HG02798 (cell line): ENCODE results near the gene NDC1.
"Not testable (repeated sequence)": the region's sequence is repeated elsewhere in the genome, so short reads cannot be mapped to it uniquely, and the experiment has no call there.

Source experiments
- ATAC-seq: cut with Tn5 transposase; IDR thresholded peaks from one replicate; pipeline ENCODE4 v1.9.1; 2021; ENCODE audit warnings: mild to moderate bottlenecking; ENCODE audit not compliant: unreplicated experiment, poor library complexity

Gene NDC1

DNA sequence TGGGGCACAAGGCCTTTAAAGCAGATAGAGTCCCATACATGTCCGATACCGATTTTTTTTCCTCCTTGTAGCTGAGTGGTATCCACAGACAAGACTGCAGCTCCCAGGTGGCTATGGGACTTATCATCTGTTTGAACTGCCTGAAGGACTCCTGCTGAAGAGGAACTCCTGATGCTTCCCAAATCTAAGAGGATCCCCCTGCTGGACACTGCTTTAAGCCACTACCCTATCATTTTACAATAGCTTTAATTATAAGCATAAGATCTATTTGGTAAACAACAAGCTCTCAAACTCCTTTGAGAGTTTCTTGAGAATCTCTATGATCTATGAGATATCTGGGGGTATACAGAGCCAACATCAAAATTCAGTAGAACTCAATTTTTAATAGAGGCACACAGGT is 11.7 kb downstream of the NDC1 start:
- ATAC-seq, result no peak

DNA sequence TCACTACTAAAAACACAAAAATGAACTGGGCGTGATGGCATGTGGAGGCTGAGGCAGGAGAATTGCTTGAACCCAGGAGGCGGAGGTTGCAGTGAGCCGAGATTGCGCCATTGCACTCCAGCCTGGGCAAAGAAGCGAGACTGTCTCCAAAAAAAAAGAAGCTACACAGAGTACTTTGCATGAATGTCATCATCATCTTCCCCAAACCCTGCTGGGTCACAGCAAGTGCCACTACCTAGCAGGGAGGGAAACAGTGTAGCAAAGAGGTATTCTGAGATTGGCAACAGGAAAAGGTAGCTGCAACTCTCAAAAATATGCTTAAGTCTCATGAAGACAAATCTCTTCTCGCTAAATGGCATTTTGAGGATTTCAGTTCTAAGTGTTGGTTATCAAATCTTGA is 12.8 kb downstream of the NDC1 start:
- ATAC-seq, result no peak

DNA sequence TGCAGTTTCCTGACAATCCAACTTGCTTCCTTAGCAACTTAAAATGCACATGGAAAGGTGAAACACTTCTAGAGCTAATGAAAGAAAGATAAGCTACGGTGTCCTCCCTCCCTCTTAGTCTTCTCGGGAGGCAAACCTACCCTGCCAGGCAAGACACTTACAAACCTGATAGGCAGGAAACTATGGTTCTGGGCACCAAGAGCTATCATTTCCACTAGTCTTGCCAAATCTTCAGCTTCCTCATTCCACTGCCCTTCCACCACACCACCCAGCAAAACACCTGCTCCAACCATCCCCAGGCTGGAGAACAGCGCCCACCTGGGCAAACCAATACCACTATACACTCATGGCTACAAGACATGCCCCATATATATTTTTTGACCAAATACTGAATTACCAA is 15.2 kb downstream of the NDC1 start:
- no peak for ATAC-seq

DNA sequence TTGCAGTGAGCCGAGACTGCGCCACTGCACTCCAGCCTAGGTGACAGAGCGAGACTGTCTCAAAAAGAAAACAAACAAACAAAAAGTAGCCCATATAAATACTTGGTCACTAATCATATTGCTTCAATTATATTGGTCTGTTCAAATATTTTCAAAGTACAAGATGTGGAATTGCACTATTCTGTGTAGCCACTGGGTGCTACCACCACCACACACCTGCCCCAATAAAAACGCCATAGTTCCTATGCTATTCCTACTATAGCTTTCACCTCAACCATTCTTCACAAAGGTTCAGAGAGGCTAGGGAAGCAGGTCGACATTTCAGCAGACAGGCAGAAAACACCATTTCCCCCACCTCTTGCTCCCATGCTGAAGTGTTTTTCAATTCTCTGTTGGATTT is 16.7 kb downstream of the NDC1 start:
- no peak for ATAC-seq

DNA sequence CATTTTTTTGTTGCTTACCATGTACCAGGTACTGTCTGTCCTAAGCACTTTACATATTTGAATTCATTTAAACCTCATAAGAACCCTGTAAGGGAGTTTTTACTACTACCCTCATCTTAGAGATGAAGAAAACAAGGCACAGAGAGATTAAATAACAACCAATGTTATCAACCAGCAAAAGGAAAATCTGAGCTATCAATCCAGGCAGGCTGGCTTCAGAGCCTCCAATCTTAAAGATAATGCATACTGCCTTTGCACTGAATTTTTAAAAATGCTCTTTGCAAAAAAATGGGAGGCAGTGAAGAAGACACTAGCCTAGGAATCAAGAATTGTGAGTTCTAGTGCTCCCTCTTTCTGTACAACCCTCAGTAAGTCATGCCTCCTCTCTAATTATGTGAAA is 18.7 kb downstream of the NDC1 start:
- ATAC-seq, result no peak

DNA sequence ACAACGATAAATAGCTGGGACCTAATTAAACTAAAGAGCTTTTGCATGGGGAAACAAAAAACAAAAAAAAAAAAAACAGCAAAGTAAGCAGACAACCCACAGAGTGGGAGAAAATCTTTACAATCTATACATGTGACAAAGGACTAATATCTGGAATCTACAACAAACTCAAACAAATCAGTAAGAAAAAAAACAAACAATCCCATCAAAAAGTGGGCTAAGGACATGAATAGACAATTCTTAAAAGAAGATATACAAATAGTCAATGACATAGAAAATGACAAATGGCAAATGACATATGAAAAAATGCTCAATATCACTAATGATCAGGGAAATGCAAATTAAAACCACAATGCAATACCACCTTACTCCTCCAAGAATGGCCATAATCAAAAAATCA is 21.5 kb downstream of the NDC1 start:
- ATAC-seq, result not testable (repeated sequence)

DNA sequence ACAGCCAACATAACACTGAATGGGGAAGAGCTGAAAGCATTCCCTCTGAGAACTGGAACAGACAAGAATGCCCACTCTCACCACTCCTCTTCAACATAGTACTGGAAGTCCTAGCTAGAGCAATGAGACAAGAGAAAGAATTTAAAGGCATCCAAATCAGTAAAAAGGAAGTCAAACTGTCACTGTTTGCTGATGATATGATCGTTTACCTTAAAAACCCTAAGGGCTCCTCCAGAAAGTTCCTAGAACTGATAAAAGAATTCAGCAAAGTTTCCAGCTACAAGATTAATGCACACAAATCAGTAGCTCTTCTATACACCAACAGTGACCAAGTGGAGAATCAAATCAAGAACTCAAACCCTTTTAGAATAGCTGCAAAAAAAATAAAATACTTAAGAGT is 22.6 kb downstream of the NDC1 start:
- ATAC-seq, result not testable (repeated sequence)

DNA sequence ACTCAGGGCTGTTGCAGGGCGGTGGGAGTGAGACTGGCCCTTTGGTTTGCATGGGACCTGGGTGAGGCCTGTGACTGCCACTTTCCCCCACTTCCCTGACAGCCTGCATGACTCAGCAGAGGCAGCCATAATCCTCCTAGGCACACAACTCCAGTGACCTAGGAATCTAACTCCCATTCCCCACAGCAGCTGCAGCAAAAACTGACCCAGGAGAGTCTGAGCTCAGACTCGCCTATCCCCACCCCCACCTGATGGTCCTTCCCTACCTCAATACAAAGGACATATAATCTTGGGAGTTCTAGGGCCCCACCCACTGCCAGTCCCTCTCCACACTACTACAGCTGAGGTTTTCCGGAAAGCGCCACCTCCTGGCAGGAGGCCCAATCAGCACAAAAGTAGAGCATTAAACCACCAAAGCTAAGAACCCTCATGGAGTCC is 26.7 kb downstream of the NDC1 start:
- ATAC-seq, result no peak

DNA sequence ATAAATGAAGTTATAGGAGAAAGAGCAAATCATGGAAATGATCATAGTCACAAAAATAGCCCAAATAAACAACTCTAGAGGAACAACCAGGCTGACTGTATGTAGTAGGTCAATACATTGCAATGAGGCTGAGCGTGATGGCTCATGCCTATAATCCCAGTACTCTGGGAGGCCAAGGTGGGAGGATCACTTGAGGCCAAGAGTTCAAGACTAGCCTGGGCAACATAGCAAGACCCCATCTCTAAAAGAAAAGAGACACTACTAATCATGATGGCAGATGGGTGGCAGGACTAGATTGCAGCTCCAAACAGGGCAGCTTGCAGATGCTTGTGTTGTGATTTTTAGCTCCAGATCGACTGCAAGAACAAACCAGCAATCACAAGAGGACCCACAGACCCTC is 27.6 kb downstream of the NDC1 start:
- ATAC-seq, result no peak

DNA sequence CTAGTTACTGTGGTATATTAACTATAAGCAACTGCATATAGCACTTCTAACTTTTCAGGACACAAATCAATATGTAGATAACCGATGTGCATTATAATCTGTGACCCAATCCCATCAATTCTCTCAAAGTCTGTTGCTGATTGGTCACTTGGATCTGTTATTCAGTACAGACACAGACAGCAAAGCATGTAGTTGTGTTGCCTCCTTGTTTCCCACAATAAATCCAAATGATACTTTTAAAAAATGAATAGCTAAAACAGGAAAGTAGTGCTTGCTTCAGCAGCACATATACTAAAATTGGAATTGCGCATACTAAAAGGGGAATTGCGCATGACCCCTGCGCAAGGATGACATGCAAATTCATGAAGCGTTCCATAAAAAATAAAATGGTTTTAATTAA is 28.1 kb downstream of the NDC1 start:
- no peak for ATAC-seq

DNA sequence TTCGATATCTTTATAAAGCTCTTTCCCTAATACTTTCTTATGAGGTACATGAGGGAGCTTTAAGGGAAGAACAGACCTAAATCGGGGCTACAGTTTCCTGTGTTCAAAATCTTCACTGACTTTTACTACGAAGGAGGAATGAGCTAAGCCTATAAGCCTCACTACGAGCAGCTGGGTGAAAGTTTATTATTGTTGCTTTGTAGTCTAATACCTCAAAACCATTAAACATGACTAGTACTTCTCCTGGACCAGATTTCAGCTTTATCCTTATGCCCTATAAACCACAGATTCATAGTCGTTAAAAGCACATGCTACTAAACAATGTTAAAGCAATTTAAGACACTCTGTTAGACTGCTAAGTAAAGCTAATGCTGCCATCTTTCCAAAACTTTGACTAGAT is 30.2 kb downstream of the NDC1 start:
- no peak for ATAC-seq

DNA sequence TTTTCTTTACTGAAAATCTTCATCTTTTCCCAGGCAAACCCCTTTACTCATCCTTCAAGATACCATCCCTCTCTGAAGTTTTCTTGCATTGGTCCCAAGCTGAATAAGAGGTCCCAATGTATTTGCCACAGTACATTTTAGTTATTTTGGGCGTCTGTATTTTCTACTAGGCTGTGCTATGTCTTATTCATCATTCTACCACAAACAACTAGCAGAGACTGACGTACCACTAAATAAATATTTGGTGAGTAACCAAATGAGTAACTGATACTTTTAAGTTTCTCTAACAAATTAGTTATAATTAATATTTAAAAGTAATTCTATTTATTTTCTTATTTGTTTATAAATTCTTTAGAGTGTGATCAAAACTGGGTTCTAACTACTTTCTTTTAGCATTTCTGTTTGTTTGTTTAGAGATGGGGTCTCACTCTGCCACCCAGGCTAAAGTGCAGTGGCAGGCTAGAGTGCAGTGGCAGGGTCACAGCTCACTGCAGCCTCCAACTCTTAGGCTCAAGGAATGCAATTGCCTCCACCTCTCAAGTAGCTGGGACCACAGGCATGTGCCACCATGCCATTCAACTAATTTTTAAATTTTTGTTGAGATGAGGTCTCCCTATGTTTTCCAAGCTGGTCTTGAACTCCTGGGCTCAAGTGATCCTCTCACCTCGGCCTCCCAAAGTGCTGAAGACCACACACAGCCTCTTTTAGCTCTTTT is 33.1 kb downstream of the NDC1 start:
- ATAC-seq, result no peak

DNA sequence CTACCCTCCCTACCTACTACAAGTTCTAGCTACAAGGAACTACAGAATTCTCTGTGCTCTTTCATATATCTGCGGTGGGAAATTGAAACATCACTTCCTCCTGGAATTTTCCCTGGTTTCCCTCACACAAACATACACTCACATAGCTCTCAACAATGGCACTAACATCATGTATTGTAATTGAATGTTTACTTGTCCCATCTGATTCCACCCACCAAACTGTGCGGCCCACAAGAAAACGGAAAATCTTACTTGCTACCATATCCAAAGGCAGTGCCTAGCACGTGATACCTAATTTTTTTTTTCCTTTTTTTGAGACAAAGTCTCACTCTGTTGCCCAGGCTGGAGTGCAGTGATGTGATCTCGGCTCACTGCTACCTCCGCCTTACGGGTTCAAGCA is 33.9 kb downstream of the NDC1 start:
- no peak for ATAC-seq

DNA sequence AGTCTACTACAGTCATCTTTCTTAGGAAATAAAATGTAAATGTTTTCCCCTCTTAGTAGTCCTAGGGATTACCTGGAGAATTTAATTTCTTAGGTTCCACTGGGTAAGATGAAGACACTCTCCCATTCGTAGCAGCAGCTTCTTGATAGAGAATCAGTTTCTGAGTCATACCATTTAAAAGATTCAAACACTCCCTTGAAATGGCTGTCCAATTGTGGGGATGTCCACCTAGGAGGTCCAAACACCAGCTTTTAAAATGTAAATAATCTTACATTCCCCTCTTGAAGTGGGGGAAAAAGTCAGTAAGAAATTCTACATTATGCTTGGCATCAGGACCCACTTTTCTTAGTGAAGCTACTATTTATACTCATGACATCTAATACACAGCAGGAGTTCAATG is 37.5 kb downstream of the NDC1 start:
- ATAC-seq, result no peak

DNA sequence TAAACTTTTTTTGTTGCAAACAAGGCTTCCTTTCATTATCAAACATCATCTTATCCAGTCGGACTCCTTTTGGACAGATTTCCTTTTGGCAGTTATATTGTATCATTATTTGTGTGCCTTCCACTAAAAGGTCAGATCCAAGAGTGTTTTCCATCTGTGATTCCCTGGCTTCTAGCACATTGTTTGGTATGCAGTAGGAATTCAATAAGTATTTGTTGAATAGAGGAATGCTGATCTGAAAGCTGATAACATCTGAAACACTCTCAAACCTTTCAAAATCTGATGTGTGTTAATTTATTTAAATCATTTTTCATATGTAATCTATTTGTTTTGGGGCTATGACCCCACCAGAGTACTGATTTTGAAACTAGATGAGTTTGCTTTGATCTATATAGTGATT is 39.0 kb downstream of the NDC1 start:
- ATAC-seq, result no peak

DNA sequence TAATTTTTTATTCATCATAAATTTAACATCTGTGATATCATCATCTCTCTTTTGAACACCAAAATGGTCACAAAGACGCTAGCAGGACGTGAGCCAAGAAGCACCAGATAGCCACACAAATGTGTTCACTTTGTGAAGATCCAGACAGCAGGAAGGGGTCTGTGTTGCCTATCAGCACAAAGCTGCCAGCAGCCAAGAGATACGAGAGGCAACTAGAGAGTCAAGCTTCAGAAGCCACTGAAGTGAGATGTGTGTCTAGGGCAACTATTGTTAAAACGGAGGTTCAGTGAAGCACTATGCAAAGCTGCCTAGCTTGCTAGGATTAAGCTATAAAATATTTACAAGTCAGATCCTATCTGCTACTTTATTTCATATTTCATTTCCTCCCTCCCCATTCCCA is 45.3 kb downstream of the NDC1 start:
- ATAC-seq, result no peak

DNA sequence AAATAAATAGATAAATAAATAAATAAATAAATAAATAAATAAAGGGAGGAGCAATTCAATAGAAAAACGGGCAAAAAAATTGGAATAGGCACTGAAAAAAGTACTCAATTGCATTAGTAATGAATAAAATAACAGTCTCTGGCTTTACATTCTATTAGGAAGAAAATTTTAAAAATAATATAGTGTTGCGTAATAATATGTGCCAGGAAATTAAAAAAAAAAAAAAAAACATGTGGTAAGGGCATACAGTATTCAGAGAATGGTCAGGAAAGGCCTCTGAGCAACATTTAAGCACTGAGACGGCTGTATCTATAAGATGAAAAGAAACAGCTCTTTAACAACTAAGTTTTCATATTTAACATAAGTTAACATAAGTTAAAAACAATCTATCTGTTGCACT is 50.4 kb downstream of the NDC1 start:
- ATAC-seq, result no peak

DNA sequence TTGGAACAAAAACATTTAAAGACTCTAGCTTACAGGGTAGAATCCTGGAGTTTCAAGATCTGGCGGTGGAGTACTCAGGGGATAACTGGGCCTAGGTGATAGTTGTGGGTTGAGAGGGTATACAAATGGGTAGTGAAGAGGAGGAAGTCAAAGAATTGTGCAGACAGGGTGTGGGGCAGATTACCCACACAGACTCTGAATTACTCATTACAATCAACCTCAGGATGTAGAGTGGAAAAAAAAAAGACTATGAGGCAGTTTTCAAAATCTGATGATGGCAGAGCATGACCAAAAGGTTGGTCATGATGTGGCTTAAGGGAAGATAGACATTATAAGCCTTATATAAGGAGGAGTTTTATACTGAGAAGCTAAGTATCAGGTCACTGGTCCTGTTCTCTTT is 55.0 kb downstream of the NDC1 start:
- ATAC-seq, result no peak

DNA sequence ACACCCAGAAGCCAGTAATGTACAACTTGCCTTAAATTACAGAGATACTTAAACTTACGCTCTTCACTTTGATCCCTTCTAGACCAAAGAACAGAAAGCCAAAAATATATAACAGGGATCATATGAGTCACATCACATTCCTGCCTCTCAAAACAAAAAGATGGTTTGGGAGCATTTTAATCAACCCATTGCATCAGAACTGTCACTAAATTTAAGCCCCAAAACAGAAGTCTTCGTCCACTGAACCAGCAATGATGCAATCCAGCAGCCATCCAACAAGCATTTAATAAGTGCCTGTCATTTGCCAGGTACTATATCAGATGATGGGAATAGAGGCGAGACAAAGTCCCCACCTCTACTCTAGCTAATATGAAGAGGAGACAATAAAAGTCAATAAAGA is 56.4 kb downstream of the NDC1 start:
- no peak for ATAC-seq

DNA sequence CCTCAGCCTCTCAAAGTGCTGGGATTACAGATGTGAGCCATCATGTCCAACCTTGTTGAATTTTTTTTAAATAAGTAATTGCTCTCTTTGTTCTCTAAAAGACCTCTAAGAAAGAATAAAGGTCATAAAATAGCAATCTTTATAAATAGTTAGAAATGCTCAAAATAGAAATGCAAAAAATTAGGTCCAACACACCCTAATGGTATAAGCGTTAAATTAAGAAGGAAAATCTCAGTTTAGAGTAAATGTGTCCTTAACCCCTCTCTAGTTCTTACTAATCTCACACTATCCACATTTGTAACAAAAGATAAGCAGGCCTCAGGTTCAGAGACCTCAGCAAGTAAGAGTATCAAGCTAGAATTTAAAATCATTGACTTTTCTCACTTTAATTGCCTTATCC is 60.8 kb downstream of the NDC1 start:
- ATAC-seq, result no peak

DNA sequence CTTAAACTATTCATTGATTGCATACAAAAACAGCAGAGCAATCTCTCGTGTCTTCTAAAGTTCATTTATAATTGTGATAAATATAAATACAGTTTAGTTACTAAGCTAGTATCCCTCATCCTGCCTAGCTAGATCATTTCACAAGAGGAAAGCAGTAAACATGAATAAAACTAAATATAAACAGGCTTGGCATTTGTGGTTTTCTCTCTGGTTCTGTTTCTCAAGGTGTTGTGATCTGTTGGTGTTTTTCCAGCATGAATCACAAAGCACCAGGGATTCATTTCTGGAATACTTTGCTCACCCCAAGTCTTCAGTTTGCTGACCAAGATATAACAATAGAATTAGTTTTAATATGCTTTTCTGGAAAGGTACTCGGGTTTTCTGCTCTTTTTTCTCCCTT is 66.4 kb downstream of the NDC1 start:
- no peak for ATAC-seq

DNA sequence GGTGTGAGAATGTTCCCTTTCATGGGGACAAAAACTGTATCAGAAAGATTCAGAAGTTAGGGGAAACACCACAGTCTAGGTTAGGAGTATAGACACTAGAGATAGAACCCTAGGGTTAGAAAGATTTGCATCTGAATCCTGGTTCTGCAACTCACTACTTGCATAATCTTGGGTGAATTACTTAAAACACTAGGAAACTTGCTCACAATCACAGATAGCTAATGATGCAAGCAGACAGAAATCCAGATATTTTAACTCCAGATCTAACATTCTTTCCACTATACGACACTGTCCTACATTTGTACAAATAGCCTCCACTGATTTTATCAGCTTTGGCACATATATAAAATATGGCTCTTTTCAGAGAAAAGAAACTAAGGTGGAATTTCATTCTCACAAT is 68.3 kb downstream of the NDC1 start:
- ATAC-seq, result no peak

DNA sequence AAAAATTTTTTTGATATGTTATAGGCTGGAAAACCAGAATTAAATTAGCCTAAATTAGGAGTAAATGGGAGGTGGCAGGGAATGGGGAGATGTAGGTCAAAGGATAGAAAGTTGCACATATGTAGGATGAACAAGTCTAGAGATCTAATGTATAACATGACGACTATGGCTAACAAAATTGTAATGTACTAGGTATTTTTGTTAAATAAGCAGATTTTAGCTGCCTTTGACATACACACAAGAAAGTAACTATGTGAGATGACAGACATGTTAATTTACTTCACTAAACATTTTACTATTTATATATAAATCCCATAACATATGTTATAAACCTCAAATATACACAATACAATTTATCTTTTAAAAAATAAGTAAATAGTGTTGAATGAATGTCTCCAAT is 68.9 kb downstream of the NDC1 start:
- no peak for ATAC-seq
